Bronchial epithelial cell (primary cell): Measurements from ENCODE around the gene ADAM19. TPM values are rescaled to one million over a fixed set of nuclear protein-coding genes. Genes with fewer than 3 reads are reported as not detected.

Experiments used
- DNase-seq: peaks from one replicate; pipeline ENCODE4 v3.0.0-alpha.2; 2010; ENCODE audit warnings: low read depth
- FAIRE-seq: peaks from 2 replicates; lab custom pipeline; 2011; peaks lifted over from hg19 to GRCh38; lab: Jason Lieb, UNC
- H3K27me3 ChIP-seq: 2 replicates; pipeline ENCODE4 v1.5.1; 2011; ENCODE audit warnings: low read length; ENCODE audit not compliant: control insufficient read depth, insufficient read depth
- H3K36me3 ChIP-seq: 2 replicates; pipeline ENCODE4 v1.5.1; 2011; ENCODE audit warnings: low read length; ENCODE audit not compliant: control insufficient read depth, insufficient read depth
- H3K4me3 ChIP-seq: 2 replicates; pipeline ENCODE4 v1.5.1; 2011; ENCODE audit warnings: mild to moderate bottlenecking, low read depth, low read length, control low read depth
- CTCF ChIP-seq: IDR thresholded peaks from 2 replicates; pipeline ENCODE4 v1.5.1; 2011; ENCODE audit warnings: mild to moderate bottlenecking, moderate library complexity, low read length, control low read depth, inconsistent platforms; ENCODE audit not compliant: insufficient read depth, severe bottlenecking
- total RNA-seq: library from RNA; depleted of rRNA; stranded (reverse); fragments of >200 nt; gene quantifications from 2 replicates; pipeline ENCODE4 v1.2.1, GENCODE V29; 2014

ADAM19 gene
- total RNA-seq, 1 donor from 2014 or later = 0.79 TPM

- FAIRE-seq = no peak
- no peaks in the 10 kb centered on the region for H3K36me3 ChIP-seq
- H3K4me3 ChIP-seq = no peak overlapping the region
- peak; percentile 88 for DNase-seq
- H3K27me3 ChIP-seq = no peaks in the 10 kb centered on the region
- TF ChIP-seq CTCF = no peak
Measured at GRCh38 chr5:157607371-157608161, 32.0 kb upstream of the ADAM19 start.

- TF ChIP-seq CTCF = no peak
- no peak for FAIRE-seq
- H3K4me3 ChIP-seq = no peak overlapping the region
- H3K27me3 ChIP-seq = no peaks in the 10 kb centered on the region
- DNase-seq = no peak
- H3K36me3 ChIP-seq = no peaks in the 10 kb centered on the region
Measured at GRCh38 chr5:157606046-157606445, 30.5 kb upstream of the ADAM19 start.

- DNase-seq (peak; percentile 90), FAIRE-seq (no peak)
- H3K4me3 ChIP-seq = no peak overlapping the region
- H3K36me3 ChIP-seq = no peaks in the 10 kb centered on the region
- H3K27me3 ChIP-seq = no peaks in the 10 kb centered on the region
- TF ChIP-seq CTCF = no peak
Measured at GRCh38 chr5:157603333-157604190, 28.0 kb upstream of the ADAM19 start.

- no peaks in the 10 kb centered on the region for H3K36me3 ChIP-seq
- DNase-seq (peak; percentile 80), FAIRE-seq (no peak)
- no peak for TF ChIP-seq CTCF
- no peak overlapping the region for H3K4me3 ChIP-seq
- H3K27me3 ChIP-seq = no peaks in the 10 kb centered on the region
Measured at GRCh38 chr5:157602505-157602904, 26.9 kb upstream of the ADAM19 start.

GRCh38 chr5:157600252-157600651 is 24.7 kb upstream of the ADAM19 start:
- DNase-seq (no peak), FAIRE-seq (peak; percentile 28)
- no peak for TF ChIP-seq CTCF

More at GRCh38 chr5:157600252-157600651, 24.7 kb upstream of the ADAM19 start:
- no peaks in the 10 kb centered on the region for H3K27me3 ChIP-seq
- no peak overlapping the region for H3K4me3 ChIP-seq
- no peaks in the 10 kb centered on the region for H3K36me3 ChIP-seq
